Measurements from ENCODE around the gene COL18A1.

Gene COL18A1

GRCh38 chr21:45551316-45551715 is 146.4 kb downstream of the COL18A1 start:
- in situ Hi-C loops (cut with HindIII; ENCODE audit: low sequenced_read_pairs) = no loop called here
- no peak for TF ChIP-seq CTCF (IDR thresholded peaks at IDR 0.05; ENCODE audit: low read depth, low read length)
- no peak overlapping the region for H3K4me3 ChIP-seq (ENCODE audit: low read depth, low read length)
- peak; percentile 71 for DNase-seq (ENCODE audit: low read depth, low spot score)

DNA sequence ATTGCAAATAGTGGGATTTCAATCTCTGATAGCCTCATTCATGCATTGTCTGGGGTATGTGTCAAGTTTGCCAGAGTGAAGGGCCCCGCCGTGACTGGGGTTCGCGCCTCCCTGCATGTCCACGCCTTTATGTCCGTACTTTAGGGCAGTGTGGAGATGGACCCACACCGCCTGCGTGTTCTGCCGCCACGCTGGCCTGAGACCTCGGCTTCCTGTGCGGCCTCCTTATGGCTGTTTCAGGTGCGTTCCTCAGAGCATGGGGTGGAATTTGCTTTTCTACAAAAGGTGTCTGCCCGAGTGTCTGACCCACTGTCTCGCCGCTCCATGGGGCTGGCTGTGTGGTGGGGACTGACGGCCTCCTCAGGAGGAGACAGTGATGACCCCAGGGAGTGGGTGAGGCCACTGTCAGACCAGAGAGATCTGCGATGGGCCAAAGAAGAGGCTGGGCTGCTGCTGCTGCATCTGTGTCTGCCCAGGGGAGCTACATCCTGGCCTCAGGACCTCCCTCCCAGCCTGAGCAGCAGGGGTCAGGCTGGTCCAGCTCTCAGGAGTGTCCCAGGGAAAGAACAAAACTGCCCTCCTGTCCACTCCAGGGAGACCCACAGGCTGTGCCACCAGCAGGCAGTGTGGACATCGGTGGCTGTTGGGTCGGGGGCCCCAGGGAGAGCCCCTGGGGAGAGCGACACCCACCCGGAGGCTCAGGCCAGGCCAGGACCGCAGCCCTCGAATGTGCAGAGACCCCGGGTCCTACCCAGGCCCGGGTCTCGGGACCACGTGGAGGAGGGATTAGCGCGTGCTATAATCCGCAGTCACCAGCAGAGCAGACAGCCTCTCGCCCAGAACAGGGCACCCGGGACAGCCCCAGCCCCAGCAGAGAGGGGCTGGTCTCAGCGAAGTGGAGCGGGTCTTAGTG is 147.1 kb downstream of the COL18A1 start:
- no peak overlapping the region for H3K4me3 ChIP-seq (ENCODE audit: low read depth, low read length)
- TF ChIP-seq CTCF (IDR thresholded peaks at IDR 0.05; ENCODE audit: low read depth, low read length) = no peak
- no peak for DNase-seq (ENCODE audit: low read depth, low spot score)
- in situ Hi-C loops (cut with HindIII; ENCODE audit: low sequenced_read_pairs) = no loop called here

DNA sequence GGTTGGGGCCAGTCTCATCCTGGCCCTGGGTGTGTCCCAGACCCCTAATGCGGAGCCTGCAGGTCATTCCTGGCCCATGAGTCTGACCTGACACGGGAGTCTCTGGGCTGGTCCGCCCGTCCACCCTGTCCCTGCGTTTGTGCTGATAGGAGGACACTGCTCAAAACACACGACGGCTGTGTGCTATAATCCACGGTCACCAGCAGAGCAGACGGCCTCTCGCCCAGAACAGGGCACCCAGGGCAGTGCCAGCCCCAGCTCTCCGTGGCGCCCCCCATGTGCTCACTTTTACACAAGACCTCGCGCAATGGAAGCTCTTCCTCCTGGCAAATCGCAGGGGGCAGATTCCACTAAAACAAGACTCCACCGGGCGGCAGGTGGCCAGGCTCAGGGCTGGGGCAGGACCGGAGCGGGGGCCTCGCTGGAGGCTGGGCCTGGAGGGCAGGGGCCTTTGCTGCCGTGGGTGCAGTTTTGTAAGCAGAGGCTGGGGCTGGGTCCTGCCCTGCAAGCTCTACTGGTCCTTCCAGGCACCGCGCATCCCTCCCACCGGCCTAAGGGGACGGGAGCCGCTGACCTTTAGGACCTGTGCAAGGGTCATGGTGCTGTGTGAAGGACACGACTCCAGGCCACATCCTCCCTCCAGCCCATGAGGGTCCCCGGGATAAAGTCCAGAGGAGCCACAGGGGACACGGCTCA is 147.9 kb downstream of the COL18A1 start:
- no peak for DNase-seq (ENCODE audit: low read depth, low spot score)
- H3K4me3 ChIP-seq (ENCODE audit: low read depth, low read length) = no peak overlapping the region
- TF ChIP-seq CTCF (IDR thresholded peaks at IDR 0.05; ENCODE audit: low read depth, low read length) = no peak
- in situ Hi-C loops (cut with HindIII; ENCODE audit: low sequenced_read_pairs) = no loop called here

DNA sequence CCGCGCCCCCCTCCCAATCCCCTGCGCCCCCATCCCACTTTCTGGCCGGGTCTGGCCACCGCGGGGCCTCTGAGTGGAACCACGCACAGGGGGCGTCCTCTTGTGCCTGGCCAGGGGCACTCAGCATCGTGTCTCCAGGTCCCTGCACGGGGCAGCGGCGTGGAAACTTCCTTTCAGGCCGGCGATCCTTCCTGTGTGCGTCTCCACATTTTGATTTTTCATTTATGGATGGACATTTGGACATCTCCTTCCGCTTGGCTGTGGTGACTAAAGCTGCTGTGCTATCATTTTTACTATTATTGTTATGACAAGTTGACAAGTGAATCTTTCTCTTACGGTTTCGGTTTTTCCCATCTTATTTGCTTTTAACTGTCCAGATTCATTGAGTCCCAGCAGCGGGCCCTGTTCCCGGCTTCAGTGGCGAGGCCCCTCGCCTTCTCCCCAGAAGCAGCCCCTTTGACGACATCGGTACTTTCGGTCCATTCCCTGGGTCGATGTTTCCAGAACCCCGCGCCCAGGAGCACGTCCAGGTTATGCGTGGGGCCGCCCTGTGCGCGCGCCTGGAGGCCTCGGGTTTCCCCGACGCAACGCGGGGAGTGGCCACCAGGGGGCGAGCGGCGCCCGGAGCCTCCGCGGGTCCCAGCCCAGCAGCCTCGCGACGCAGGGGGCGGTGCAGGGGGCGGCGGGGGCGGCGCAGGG is 149.7 kb downstream of the COL18A1 start:
- in situ Hi-C loops (cut with HindIII; ENCODE audit: low sequenced_read_pairs) = no loop called here
- peak; percentile 69 for TF ChIP-seq CTCF (IDR thresholded peaks at IDR 0.05; ENCODE audit: low read depth, low read length)
- peak overlapping the region; percentile 61 for H3K4me3 ChIP-seq (ENCODE audit: low read depth, low read length)
- peak; percentile 58 for DNase-seq (ENCODE audit: low read depth, low spot score)

GRCh38 chr21:45555251-45555556 is 150.2 kb downstream of the COL18A1 start:
- DNase-seq (ENCODE audit: low read depth, low spot score) = no peak
- TF ChIP-seq CTCF (IDR thresholded peaks at IDR 0.05; ENCODE audit: low read depth, low read length) = no peak
- in situ Hi-C loops (cut with HindIII; ENCODE audit: low sequenced_read_pairs) = no loop called here
- H3K4me3 ChIP-seq (ENCODE audit: low read depth, low read length) = no peak overlapping the region

- DNase-seq (ENCODE audit: low read depth, low spot score) = no peak
- in situ Hi-C loops (cut with HindIII; ENCODE audit: low sequenced_read_pairs) = no loop called here
- no peak overlapping the region for H3K4me3 ChIP-seq (ENCODE audit: low read depth, low read length)
- no peak for TF ChIP-seq CTCF (IDR thresholded peaks at IDR 0.05; ENCODE audit: low read depth, low read length)
These were observed 150.8 kb downstream of the COL18A1 start for GRCh38 chr21:45555557-45556301.
